Breast epithelium (tissue), 4 donors: ENCODE data around the gene ARHGEF28. TPM values are rescaled to one million over a fixed set of nuclear protein-coding genes. Genes with fewer than 3 reads are reported as not detected.

Source experiments
- DNase-seq, 2 donors: peaks; one replicate each; pipeline ENCODE4 v3.0.0-alpha.2; 2019; ENCODE audit warnings: low spot score in 2 of 2
- H3K27ac ChIP-seq, 2 donors: fragments of 200-600 bp; sonication (generic) in 1 of 2; one replicate each; pipeline ENCODE4 v1.5.1; 2016 to 2019; ENCODE audit warnings: mild to moderate bottlenecking in 1 of 2
- H3K27me3 ChIP-seq, 2 donors: fragments of 200-600 bp; sonication (generic) in 1 of 2; one replicate each; pipeline versions ENCODE4 v1.5.1 to v1.6.0; 2017 to 2019; ENCODE audit warnings: control low read depth in 1 of 2, mild to moderate bottlenecking in 1 of 2
- H3K36me3 ChIP-seq: fragments of 200-600 bp; one replicate; pipeline ENCODE4 v1.5.1; 2019
- H3K4me1 ChIP-seq, 2 donors: fragments of 200-600 bp; sonication (generic); one replicate each; pipeline ENCODE4 v1.5.1; 2016 to 2019; ENCODE audit warnings: control low read depth in 1 of 2
- H3K4me3 ChIP-seq, 3 donors: fragments of 200-600 bp; sonication (generic); 1 replicate in 2 of 3; 2 replicates in 1 of 3; pipeline ENCODE4 v1.5.1; 2016 to 2019; ENCODE audit warnings: mild to moderate bottlenecking in 3 of 3, moderate library complexity in 2 of 3
- H3K9me3 ChIP-seq, 2 donors: fragments of 200-600 bp; sonication (generic) in 1 of 2; one replicate each; pipeline ENCODE4 v1.5.1; 2016 to 2019; ENCODE audit warnings: control low read depth in 1 of 2
- CTCF ChIP-seq, 3 donors: fragments of 450-650 bp; IDR thresholded peaks; one replicate each; pipeline ENCODE4 v1.5.1; 2016 to 2017; ENCODE audit warnings: antibody characterized with exemption in 3 of 3, mild to moderate bottlenecking in 3 of 3, moderate library complexity in 3 of 3
- POLR2A ChIP-seq: fragments of 450-650 bp; IDR thresholded peaks from one replicate; pipeline ENCODE4 v1.6.1; 2016; ENCODE audit warnings: antibody characterized with exemption, mild to moderate bottlenecking, moderate library complexity
- POLR2AphosphoS5 ChIP-seq, 3 donors: sonication (generic); formaldehyde crosslinking; IDR thresholded peaks; one replicate each; pipeline ENCODE4 v1.6.1; 2017; ENCODE audit warnings: antibody characterized with exemption in 3 of 3
- intact Hi-C: fragments of 100-400 bp; cut with DNase I; formaldehyde crosslinking; loops from one replicate; pipeline ENCODE4 v1.15.1; 2023; ENCODE audit warnings: low total_unique reads
- total RNA-seq, 3 donors: library from RNA; depleted of rRNA; stranded (reverse); fragments of >200 nt; gene quantifications; one replicate each; pipeline ENCODE4 v1.1.0, GENCODE V29; 2016

ARHGEF28 gene
- total RNA-seq, 3 donors from 2014 or later = 11.4 to 65.4 (median 31.5) TPM

- Histone ChIP-seq H3K36me3 (no peaks in the 10 kb centered on the region), H3K4me1 (no peaks in the 10 kb centered on the region), H3K27me3 (no peaks in the 10 kb centered on the region), H3K4me3 (no peak overlapping the region), H3K27ac (no peak overlapping the region), H3K9me3 (no peaks in the 10 kb centered on the region)
- TF ChIP-seq POLR2A = no peak
- no peak for TF ChIP-seq CTCF (IDR thresholded peaks at IDR 0.05)
- no peak for TF ChIP-seq POLR2AphosphoS5 (IDR thresholded peaks at IDR 0.05)
- no peak for DNase-seq
- intact Hi-C loops = no loop called here
These were observed 109.2 kb downstream of the ARHGEF28 start for GRCh38 chr5:73735032-73735734.

- Histone ChIP-seq H3K4me3 (no peak overlapping the region), H3K9me3 (no peaks in the 10 kb centered on the region), H3K27me3 (no peaks in the 10 kb centered on the region), H3K4me1 (no peaks in the 10 kb centered on the region), H3K36me3 (no peaks in the 10 kb centered on the region), H3K27ac (no peak overlapping the region)
- intact Hi-C loops = no loop called here
- TF ChIP-seq CTCF (IDR thresholded peaks at IDR 0.05) = no peak
- no peak for TF ChIP-seq POLR2AphosphoS5 (IDR thresholded peaks at IDR 0.05)
- no peak for DNase-seq
These were observed 113.7 kb downstream of the ARHGEF28 start for GRCh38 chr5:73739650-73740049.

GRCh38 chr5:73740274-73740790 lies 114.3 kb downstream of the ARHGEF28 start:
- Histone ChIP-seq H3K27ac (no peak overlapping the region), H3K9me3 (no peaks in the 10 kb centered on the region), H3K4me1 (no peaks in the 10 kb centered on the region), H3K27me3 (no peaks in the 10 kb centered on the region), H3K4me3 (no peak overlapping the region), H3K36me3 (no peaks in the 10 kb centered on the region)
- TF ChIP-seq POLR2A (no peak), CTCF (IDR thresholded peaks at IDR 0.05) (no peak), POLR2AphosphoS5 (IDR thresholded peaks at IDR 0.05) (no peak)
- no peak for DNase-seq
- intact Hi-C loops = no loop called here

- intact Hi-C loops = no loop called here
- H3K9me3 ChIP-seq = no peaks in the 10 kb centered on the region
- no peak overlapping the region for H3K4me3 ChIP-seq
- no peaks in the 10 kb centered on the region for H3K27me3 ChIP-seq
- H3K36me3 ChIP-seq = no peaks in the 10 kb centered on the region
- no peak overlapping the region for H3K27ac ChIP-seq
- DNase-seq = no peak
- no peak for TF ChIP-seq POLR2AphosphoS5 (IDR thresholded peaks at IDR 0.05)
- no peak for TF ChIP-seq CTCF (IDR thresholded peaks at IDR 0.05)
- TF ChIP-seq POLR2A = no peak
- no peaks in the 10 kb centered on the region for H3K4me1 ChIP-seq
These were observed 117.2 kb downstream of the ARHGEF28 start for GRCh38 chr5:73743161-73743560.

- H3K4me3 ChIP-seq = no peak overlapping the region
- H3K36me3 ChIP-seq = no peaks in the 10 kb centered on the region
- intact Hi-C loops = no loop called here
- H3K27me3 ChIP-seq = no peaks in the 10 kb centered on the region
- H3K4me1 ChIP-seq = no peaks in the 10 kb centered on the region
- H3K27ac ChIP-seq = no peak overlapping the region
- H3K9me3 ChIP-seq = no peaks in the 10 kb centered on the region
- DNase-seq = no peak
- TF ChIP-seq POLR2AphosphoS5 (IDR thresholded peaks at IDR 0.05) (no peak), CTCF (IDR thresholded peaks at IDR 0.05) (no peak), POLR2A (no peak)
These were observed 119.8 kb downstream of the ARHGEF28 start for GRCh38 chr5:73745836-73746235.
